ENCODE measurements around the gene EEF2KMT.

The EEF2KMT gene

GRCh38 chr16:5064915-5065314 is 32.7 kb downstream of the EEF2KMT start:
- TF ChIP-seq ZFX (IDR thresholded peaks at IDR 0.05; ENCODE audit: borderline replicate concordance) (no peak), CTCF (IDR thresholded peaks at IDR 0.05) (no peak)

GRCh38 chr16:5062790-5063765 is 34.5 kb downstream of the EEF2KMT start:
- no peak for TF ChIP-seq ZFX (IDR thresholded peaks at IDR 0.05; ENCODE audit: borderline replicate concordance)
- TF ChIP-seq CTCF (IDR thresholded peaks at IDR 0.05): 0 out of 2 replicates have a peak, but pooled peaks have one; percentile 12
- H3K27ac ChIP-seq: no peak overlapping the region

More at GRCh38 chr16:5064915-5065314, 32.7 kb downstream of the EEF2KMT start:
- no peak overlapping the region for H3K27ac ChIP-seq

GRCh38 chr16:5062051-5062450 is 35.5 kb downstream of the EEF2KMT start:
- TF ChIP-seq ZFX (IDR thresholded peaks at IDR 0.05; ENCODE audit: borderline replicate concordance) (no peak), CTCF (IDR thresholded peaks at IDR 0.05) (no peak)
- no peak overlapping the region for H3K27ac ChIP-seq

GRCh38 chr16:5060073-5060641 is 37.4 kb downstream of the EEF2KMT start:
- no peak overlapping the region for H3K27ac ChIP-seq
- TF ChIP-seq CTCF (IDR thresholded peaks at IDR 0.05): no peak
- TF ChIP-seq ZFX (IDR thresholded peaks at IDR 0.05; ENCODE audit: borderline replicate concordance): no peak

GRCh38 chr16:5059386-5060072 is 38.1 kb downstream of the EEF2KMT start:
- H3K27ac ChIP-seq: no peak overlapping the region
- TF ChIP-seq CTCF (IDR thresholded peaks at IDR 0.05) (no peak), ZFX (IDR thresholded peaks at IDR 0.05; ENCODE audit: borderline replicate concordance) (no peak)

- no peak overlapping the region for H3K27ac ChIP-seq
- TF ChIP-seq CTCF (IDR thresholded peaks at IDR 0.05) (0 out of 2 replicates have a peak, but pooled peaks have one; percentile 14), ZFX (IDR thresholded peaks at IDR 0.05; ENCODE audit: borderline replicate concordance) (no peak)
These were observed 39.1 kb downstream of the EEF2KMT start for GRCh38 chr16:5058476-5058875.
